Anterior cingulate cortex (tissue), 58 donors: Measurements from ENCODE around the gene CIDEC.
"Not testable (repeated sequence)": the region's sequence is repeated elsewhere in the genome, so short reads cannot be mapped to it uniquely, and the experiment has no call there.

ENCODE experiments used
- DNase-seq, 58 donors: peaks; one replicate each; lab custom pipeline; 2025; lab: John Stamatoyannopoulos, UW

CIDEC gene

GRCh38 chr3:9902372-9903237 lies 22.6 kb upstream of the CIDEC start, which contains the start of gene IL17RE:
IL17RE (plus strand) TSS chr3:9902848; CDS start chr3:9902933, 85 bp downstream.
- DNase-seq: peak in 1 of 58 donors; percentile 30

- DNase-seq: no peak
These were observed 21.9 kb upstream of the CIDEC start for GRCh38 chr3:9901967-9902366.

- not testable (repeated sequence) for DNase-seq
These were observed 20.9 kb upstream of the CIDEC start for GRCh38 chr3:9900965-9901415.

GRCh38 chr3:9899289-9899791 lies 19.3 kb upstream of the CIDEC start:
- no peak for DNase-seq

- DNase-seq: no peak
These were observed 18.6 kb upstream of the CIDEC start for GRCh38 chr3:9898467-9899241.

- no peak for DNase-seq
These were observed 17.6 kb upstream of the CIDEC start for GRCh38 chr3:9897408-9898372.

DNA sequence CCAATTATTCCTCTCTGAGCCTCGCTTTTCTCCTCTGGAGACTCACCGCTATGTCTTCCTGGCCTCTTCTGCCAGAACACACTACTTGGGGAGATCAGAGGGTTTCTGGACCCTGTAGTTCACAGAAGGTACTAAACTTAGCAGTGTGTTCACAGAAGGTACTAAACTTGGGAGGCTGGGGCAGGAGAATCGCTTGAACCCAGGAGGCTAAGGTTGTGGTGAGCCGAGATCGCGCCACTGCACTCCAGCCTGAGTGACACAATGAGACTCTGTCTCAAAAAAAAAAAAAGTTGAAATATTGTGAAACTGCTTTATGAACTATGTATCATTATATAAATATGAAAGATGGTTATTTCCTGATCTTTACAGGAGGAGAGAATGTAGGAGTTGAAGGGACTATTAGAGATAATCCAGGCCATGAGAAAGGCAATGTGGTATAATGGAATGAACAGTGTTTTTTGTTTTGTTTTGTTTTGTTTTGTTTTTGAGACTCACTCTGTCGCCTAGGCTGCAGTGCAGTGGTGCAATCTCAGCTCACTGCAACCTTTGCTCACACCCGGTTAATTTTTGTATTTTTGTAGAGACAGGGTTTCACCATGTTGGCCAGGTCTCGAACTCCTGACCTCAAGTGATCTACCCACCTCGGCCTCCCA lies 16.8 kb upstream of the CIDEC start:
- DNase-seq: not testable (repeated sequence)

DNA sequence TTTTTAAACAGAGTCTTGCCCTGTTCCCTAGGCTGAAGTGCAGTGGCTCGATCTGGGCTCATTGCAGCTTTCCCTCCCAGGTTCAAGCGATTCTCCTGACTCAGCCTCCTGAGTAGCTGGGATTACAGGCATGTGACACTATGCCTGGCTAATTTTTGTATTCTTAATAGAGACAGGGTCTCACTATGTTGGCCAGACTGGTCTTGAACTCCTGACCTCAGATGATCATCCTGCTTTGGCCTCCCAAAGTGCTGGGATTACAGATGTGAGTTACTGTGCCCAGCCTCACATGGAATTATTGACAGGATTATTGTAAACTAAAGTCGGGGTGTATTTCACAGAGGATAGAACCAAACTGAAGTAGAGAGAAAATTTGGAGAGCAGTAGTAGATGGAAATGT lies 15.7 kb upstream of the CIDEC start:
- not testable (repeated sequence) for DNase-seq

GRCh38 chr3:9893739-9894138 lies 13.7 kb upstream of the CIDEC start:
- no peak for DNase-seq

DNA sequence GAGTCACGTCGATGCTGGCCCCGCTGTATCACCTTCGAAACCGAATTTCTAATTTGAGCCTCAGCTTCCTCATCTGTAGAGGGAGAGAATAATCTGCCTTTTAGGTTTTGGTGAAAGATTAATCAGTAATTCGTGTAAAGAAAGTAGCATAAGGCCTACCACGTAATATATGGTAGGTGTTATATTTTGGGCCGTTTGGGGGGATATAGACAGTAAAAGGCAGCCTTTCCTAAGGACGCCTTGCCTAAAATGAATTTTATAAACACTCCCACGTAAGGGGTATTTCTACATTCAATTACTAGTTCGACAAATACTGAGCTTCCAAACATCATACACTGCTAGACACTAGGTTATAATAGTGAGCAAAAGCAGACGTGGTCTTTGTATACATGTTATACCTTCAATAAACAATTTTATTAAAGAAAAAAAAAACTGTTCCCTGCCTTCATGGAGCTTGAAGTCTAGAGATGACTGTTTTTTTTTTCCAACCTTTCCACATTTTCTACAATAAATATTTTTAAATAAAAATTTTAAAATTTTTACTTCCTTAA lies 11.1 kb upstream of the CIDEC start:
- no peak for DNase-seq

DNA sequence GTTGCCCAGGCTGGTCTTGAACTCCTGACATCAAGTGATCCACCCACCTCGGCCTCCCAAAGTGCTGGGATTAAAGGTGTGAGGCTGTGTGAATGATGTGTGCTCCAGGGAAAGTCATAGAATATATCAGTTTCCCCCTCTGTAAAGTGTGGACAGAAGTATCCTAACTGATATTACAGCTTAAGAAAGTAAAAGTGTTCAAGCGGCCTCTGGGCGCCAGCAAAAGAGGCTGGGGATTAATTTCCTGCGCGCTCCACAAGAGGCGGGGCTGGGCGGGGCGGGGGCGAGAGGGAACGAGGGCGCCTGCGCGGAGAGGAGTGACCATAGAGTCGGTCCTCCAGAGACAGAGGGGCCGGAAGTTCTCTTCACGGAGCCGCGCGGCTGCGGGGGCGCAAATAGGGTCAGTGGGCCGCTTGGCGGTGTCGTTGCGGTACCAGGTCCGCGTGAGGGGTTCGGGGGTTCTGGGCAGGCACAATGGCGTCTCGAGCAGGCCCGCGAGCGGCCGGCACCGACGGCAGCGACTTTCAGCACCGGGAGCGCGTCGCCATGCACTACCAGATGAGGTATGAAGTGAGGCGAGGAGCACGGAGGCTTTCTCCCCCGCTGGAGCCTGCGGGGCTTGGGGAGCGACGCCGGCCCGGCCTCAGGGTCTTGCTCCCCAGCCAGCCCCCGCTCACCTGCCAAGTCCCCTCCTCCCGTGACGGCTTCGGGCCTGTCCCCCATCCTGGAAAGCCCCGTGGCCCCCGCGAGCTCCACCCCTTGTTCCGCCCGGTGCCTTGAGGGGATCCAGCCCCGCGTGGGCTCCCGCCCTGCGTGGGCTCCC lies 10.4 kb upstream of the CIDEC start, which contains the start of gene JAGN1:
Gene JAGN1, plus strand, starts transcription at position 362 of the 823 bp plus-strand sequence. Its CDS starts 113 bp downstream, at position 475.
- DNase-seq: peak; percentile 8 to 94 (median 86)

- DNase-seq: no peak
These were observed 9.4 kb upstream of the CIDEC start for GRCh38 chr3:9889405-9889804.

DNA sequence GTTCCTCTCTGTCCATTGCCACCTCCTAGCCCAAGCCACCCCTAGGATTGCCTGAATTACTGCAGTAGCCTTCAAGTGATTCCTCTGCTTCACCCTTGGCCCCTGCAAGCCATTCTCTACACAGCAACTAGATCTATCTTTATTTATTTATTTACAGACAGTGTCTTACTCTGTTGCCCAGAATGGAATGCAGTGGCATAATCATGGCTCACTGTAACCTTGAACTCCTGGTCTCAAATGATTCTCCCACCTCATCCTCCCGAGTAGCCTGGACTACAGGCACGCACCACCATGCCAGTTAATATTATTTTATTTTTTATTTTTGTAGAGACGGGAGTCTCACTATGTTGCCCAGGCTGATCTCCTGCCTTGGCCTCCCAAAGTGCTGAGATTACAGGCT lies 8.5 kb upstream of the CIDEC start:
- no peak for DNase-seq

DNA sequence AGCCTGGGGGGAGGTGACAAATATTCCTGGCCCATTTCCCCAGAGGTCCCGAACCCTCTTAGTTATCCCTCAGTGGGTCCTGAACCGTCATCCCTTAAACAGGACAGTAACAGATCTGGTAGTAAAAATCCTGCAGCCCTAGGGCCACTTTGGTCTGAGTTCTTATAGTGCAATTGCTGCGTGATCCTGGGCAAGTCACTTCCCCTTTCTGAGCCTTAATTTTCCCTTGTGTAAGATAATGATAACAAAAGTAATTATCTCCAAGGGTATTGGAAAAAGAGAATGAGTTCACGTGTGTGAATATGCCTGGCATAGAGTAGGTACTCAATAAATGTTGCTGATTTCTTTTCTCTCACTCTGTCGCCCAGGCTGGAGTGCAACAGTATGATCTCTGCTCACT lies 7.4 kb upstream of the CIDEC start:
- DNase-seq: no peak

DNA sequence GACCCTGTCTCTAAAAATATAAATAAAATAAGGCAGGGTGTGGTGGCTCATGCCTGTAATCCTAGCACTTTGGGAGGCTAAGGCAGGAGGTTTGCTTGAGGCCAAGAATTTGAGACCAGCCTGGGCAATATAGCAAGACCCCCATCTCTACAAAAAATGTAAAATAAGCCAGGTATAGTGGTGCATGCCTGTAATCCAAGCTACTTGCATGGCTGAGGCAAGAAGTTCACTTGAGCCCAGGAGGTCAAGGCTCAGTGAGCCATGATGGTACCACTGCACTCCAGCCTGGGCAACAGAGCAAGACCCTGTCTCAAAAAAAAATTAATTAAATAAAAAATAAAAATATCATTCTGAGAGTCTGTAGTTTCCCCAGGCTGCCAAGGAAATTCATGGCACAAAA lies 6.3 kb upstream of the CIDEC start:
- no peak for DNase-seq

DNA sequence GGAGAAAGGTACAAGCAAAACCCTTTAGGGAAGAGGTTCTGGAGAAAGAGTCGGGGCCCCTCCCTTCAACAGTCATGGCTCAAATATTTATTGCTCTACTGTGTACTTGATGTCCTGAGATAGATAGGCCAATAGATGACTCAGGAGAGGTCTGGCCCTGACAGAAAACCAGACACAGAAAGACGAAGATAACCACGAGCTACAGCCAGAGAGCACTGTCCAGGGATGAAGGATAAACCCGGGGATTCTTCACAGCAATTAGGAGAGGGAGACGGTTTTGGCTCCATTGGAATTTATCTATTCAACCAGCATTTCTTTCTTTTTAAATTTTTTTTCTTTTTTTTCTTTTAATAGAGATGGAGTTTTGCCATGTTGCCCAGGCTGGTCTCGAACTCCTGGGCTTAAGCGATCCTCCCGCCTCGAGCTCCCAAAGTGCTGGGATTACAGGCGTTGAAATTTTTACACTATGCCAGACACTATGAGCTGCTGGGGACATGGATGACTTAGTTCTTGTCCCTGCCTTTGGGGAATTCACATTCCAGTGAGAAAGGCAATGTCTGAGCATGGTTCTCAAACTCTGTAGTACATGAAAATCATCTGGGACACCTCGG lies 4.6 kb upstream of the CIDEC start:
- DNase-seq: no peak

- no peak for DNase-seq
These were observed 3.9 kb upstream of the CIDEC start for GRCh38 chr3:9883706-9884554.
